ENCODE data around the gene LDLRAD3. TPM values are rescaled to one million over a fixed set of nuclear protein-coding genes. Genes with fewer than 3 reads are reported as not detected.

The LDLRAD3 gene
- polyA plus RNA-seq, 1 of the 3 experiments (the other 2 are of a cell fraction): 10.6 TPM

DNA sequence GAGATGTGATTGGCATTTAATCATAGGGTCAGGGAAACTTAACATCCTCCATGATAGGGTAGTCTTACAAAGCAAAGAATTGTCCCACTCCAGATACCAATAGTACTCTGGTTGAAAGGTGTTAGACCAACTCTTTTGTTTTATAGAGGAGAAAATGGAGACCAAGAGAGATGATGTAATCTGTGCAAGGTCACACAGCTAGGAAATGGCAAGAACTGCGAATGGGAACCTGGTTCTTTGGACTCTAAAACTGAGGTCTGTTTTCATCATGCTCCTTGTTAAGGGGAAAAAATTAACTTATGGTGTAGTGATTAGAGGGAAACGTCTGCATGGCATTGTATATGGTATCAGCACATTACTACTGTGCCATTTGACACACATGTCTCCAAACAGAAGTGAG, 174.2 kb downstream of the LDLRAD3 start:
- 63% methylated on average over 2 of the region's 2 CpGs for WGBS (ENCODE audit: low lambda C conversion rate)
- no peaks in the 10 kb centered on the region for H3K79me2 ChIP-seq (ENCODE audit: insufficient read depth)

More for the DNA sequence above, 174.2 kb downstream of the LDLRAD3 start:
- TF ChIP-seq TAF1 (IDR thresholded peaks at IDR 0.05; ENCODE audit: borderline replicate concordance, low read depth, low read length): no peak
- no peak for TF ChIP-seq RCOR1 (IDR thresholded peaks at IDR 0.05; ENCODE audit: low read length)
- no peak for TF ChIP-seq MXI1 (IDR thresholded peaks at IDR 0.05; ENCODE audit: low read depth, low read length)
- TF ChIP-seq, protein P1, sequence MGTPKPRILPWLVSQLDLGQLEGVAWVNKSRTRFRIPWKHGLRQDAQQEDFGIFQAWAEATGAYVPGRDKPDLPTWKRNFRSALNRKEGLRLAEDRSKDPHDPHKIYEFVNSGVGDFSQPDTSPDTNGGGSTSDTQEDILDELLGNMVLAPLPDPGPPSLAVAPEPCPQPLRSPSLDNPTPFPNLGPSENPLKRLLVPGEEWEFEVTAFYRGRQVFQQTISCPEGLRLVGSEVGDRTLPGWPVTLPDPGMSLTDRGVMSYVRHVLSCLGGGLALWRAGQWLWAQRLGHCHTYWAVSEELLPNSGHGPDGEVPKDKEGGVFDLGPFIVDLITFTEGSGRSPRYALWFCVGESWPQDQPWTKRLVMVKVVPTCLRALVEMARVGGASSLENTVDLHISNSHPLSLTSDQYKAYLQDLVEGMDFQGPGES (IDR thresholded peaks at IDR 0.05; ENCODE audit: low read depth, low read length): no peak
- TF ChIP-seq RAD21 (IDR thresholded peaks at IDR 0.05; ENCODE audit: low read length): no peak
- no peak for TF ChIP-seq CHD2 (IDR thresholded peaks at IDR 0.05; ENCODE audit: low read length, partially characterized antibody)
- no peak for TF ChIP-seq MEF2A (IDR thresholded peaks at IDR 0.05; ENCODE audit: borderline replicate concordance, low read depth)
- no peak for TF ChIP-seq NFIC (IDR thresholded peaks at IDR 0.05; ENCODE audit: borderline replicate concordance)
- TF ChIP-seq, protein P2, sequence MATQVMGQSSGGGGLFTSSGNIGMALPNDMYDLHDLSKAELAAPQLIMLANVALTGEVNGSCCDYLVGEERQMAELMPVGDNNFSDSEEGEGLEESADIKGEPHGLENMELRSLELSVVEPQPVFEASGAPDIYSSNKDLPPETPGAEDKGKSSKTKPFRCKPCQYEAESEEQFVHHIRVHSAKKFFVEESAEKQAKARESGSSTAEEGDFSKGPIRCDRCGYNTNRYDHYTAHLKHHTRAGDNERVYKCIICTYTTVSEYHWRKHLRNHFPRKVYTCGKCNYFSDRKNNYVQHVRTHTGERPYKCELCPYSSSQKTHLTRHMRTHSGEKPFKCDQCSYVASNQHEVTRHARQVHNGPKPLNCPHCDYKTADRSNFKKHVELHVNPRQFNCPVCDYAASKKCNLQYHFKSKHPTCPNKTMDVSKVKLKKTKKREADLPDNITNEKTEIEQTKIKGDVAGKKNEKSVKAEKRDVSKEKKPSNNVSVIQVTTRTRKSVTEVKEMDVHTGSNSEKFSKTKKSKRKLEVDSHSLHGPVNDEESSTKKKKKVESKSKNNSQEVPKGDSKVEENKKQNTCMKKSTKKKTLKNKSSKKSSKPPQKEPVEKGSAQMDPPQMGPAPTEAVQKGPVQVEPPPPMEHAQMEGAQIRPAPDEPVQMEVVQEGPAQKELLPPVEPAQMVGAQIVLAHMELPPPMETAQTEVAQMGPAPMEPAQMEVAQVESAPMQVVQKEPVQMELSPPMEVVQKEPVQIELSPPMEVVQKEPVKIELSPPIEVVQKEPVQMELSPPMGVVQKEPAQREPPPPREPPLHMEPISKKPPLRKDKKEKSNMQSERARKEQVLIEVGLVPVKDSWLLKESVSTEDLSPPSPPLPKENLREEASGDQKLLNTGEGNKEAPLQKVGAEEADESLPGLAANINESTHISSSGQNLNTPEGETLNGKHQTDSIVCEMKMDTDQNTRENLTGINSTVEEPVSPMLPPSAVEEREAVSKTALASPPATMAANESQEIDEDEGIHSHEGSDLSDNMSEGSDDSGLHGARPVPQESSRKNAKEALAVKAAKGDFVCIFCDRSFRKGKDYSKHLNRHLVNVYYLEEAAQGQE (IDR thresholded peaks at IDR 0.05; ENCODE audit: low read depth, low read length): no peak
- TF ChIP-seq, protein P3, sequence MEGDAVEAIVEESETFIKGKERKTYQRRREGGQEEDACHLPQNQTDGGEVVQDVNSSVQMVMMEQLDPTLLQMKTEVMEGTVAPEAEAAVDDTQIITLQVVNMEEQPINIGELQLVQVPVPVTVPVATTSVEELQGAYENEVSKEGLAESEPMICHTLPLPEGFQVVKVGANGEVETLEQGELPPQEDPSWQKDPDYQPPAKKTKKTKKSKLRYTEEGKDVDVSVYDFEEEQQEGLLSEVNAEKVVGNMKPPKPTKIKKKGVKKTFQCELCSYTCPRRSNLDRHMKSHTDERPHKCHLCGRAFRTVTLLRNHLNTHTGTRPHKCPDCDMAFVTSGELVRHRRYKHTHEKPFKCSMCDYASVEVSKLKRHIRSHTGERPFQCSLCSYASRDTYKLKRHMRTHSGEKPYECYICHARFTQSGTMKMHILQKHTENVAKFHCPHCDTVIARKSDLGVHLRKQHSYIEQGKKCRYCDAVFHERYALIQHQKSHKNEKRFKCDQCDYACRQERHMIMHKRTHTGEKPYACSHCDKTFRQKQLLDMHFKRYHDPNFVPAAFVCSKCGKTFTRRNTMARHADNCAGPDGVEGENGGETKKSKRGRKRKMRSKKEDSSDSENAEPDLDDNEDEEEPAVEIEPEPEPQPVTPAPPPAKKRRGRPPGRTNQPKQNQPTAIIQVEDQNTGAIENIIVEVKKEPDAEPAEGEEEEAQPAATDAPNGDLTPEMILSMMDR (IDR thresholded peaks at IDR 0.05): no peak
- no peak for TF ChIP-seq FOXM1 (IDR thresholded peaks at IDR 0.05; ENCODE audit: low read depth)
- TF ChIP-seq TEAD4 (IDR thresholded peaks at IDR 0.05; ENCODE audit: borderline replicate concordance, insufficient read depth): no peak
- no peak for TF ChIP-seq POLR2AphosphoS5 (IDR thresholded peaks at IDR 0.05; ENCODE audit: low read depth, low read length)
- TF ChIP-seq NRF1 (IDR thresholded peaks at IDR 0.05; ENCODE audit: low read depth, low read length): no peak
- no peak for TF ChIP-seq GABPA (IDR thresholded peaks at IDR 0.05; ENCODE audit: low read depth)
- no peak for TF ChIP-seq YY1 (IDR thresholded peaks at IDR 0.05; ENCODE audit: low read depth)
- no peak for TF ChIP-seq GATA2 (CRISPR knock-in tag; IDR thresholded peaks at IDR 0.05)
- no peak for TF ChIP-seq RXRA (IDR thresholded peaks at IDR 0.05; ENCODE audit: borderline replicate concordance, low read depth)
- H3K27ac ChIP-seq (ENCODE audit: low read depth in 2 of 2, low read length in 1 of 2): no peak overlapping the region
- no peak for DNase-seq
- H3K9me2 ChIP-seq: no peaks in the 10 kb centered on the region
- no peaks in the 10 kb centered on the region for H4K20me1 ChIP-seq (ENCODE audit: insufficient read depth)
- H3K9me3 ChIP-seq: no peaks in the 10 kb centered on the region
- H3F3A ChIP-seq (replicated peaks; ENCODE audit: insufficient read depth): no peaks in the 10 kb centered on the region
- H3K9ac ChIP-seq: no peak overlapping the region
- ChIA-PET CTCF (interaction anchor here (0.8 to 1.2 kb wide), 3 partner anchors 9 to 296 kb away, joined by 3 to 4 read pairs (median 3); no protein-coding TSS in a partner anchor), POLR2A (no interaction called here)
- H3K4me3 ChIP-seq (ENCODE audit: low read depth in 2 of 2, low read length in 1 of 2): no peak overlapping the region
- H3K27me3 ChIP-seq (ENCODE audit: insufficient read depth): no peaks in the 10 kb centered on the region
- H2AFZ ChIP-seq (ENCODE audit: low read depth): no peak overlapping the region
- H3K4me1 ChIP-seq (ENCODE audit: control insufficient read depth in 1 of 2, insufficient read depth in 2 of 2, low read depth in 1 of 2, low read length in 1 of 2): no peaks in the 10 kb centered on the region
- H3K4me2 ChIP-seq: no peak overlapping the region
- H3K36me3 ChIP-seq (replicated peaks in 1 of 2; ENCODE audit: control insufficient read depth in 1 of 2, insufficient read depth in 2 of 2, low read length in 1 of 2): peaks cover 0 to 13% of the 10 kb centered on the region in 2 experiments

All from SK-N-SH (cell line).